ENCODE results near the gene HES2.
A peak's percentile ranks its signal among the peaks of the same experiment; 100 is the strongest.
"Not testable (repeated sequence)": the region's sequence is repeated elsewhere in the genome, so short reads cannot be mapped to it uniquely, and the experiment has no call there.

The HES2 gene

GRCh38 chr1:6453895-6454855, 34.5 kb upstream of the HES2 start:
- peak; percentile 77 for DNase-seq

- no peak for DNase-seq
Measured at GRCh38 chr1:6450943-6451373, 31.2 kb upstream of the HES2 start.

GRCh38 chr1:6450486-6450885, 30.8 kb upstream of the HES2 start:
- DNase-seq = not testable (repeated sequence)

GRCh38 chr1:6450005-6450450, 30.3 kb upstream of the HES2 start:
- DNase-seq = peak; percentile 53

- peak; percentile 54 for DNase-seq
Measured at GRCh38 chr1:6448749-6449631, 29.3 kb upstream of the HES2 start.

GRCh38 chr1:6447818-6448748, 28.4 kb upstream of the HES2 start:
- DNase-seq = peak; percentile 63

GRCh38 chr1:6447016-6447817, 27.5 kb upstream of the HES2 start:
- peak; percentile 86 for DNase-seq

GRCh38 chr1:6446665-6447015, 26.9 kb upstream of the HES2 start:
- peak; percentile 39 for DNase-seq

GRCh38 chr1:6445929-6446328, 26.2 kb upstream of the HES2 start:
- DNase-seq = not testable (repeated sequence)

- DNase-seq = peak; percentile 53
Measured at GRCh38 chr1:6445062-6445763, 25.5 kb upstream of the HES2 start.

- DNase-seq = no peak
Measured at GRCh38 chr1:6444377-6444776, 24.7 kb upstream of the HES2 start.

- no peak for DNase-seq
Measured at GRCh38 chr1:6443339-6444115, 23.8 kb upstream of the HES2 start.

- DNase-seq = no peak
Measured at GRCh38 chr1:6441586-6441985, 21.9 kb upstream of the HES2 start.

- peak; percentile 66 for DNase-seq
Measured at GRCh38 chr1:6440198-6441126, 20.7 kb upstream of the HES2 start.

GRCh38 chr1:6438047-6438525, 18.4 kb upstream of the HES2 start:
- DNase-seq = peak; percentile 82

- peak; percentile 53 for DNase-seq
Measured at GRCh38 chr1:6437012-6437700, 17.4 kb upstream of the HES2 start.

GRCh38 chr1:6436277-6436676, 16.6 kb upstream of the HES2 start:
- not testable (repeated sequence) for DNase-seq

- peak; percentile 51 for DNase-seq
Measured at GRCh38 chr1:6435547-6435946, 15.8 kb upstream of the HES2 start.
